ENCODE data around the gene ZEB2. TPM values are rescaled to one million over a fixed set of nuclear protein-coding genes. Genes with fewer than 3 reads are reported as not detected.

Gene ZEB2
- total and polyA plus RNA-seq, 5 donors from 2014 or later, result 0.23 to 18.1 (median 0.41) TPM; not detected in 1

DNA sequence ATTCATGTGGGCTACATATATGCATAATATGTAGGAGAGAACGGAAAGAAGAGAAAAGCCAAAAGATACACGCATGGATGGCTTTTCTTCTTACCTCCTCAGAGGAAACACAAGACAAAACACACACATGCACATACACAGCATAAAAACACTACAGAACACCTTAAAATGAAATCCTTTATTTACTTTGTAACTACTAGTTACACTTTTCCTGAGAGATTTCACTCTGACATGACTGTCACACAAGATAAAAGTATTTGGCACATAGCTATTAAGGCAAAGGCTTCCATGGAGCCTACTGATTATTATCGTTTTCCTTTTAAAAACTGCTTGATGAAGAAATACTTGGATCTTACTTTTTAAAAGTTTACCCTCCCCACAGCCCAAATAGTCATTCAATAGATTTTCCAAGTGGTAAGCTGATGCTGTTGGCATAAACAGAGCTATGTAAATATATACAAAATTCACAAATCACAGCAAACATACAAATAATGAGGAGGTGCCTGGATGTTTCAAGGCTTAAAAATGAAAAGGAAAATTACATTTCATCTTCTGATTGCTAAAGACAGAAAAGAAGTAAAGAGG is 8.6 kb downstream of the ZEB2 start:
- H3K4me3 Mint-ChIP-seq, result no peak overlapping the region
- ATAC-seq (ENCODE audit: low read depth in 2 of 2), result no peak
- no peaks in the 10 kb centered on the region for H3K9me3 Mint-ChIP-seq
- Histone ChIP-seq H3K27me3 (ENCODE audit: control insufficient read depth, insufficient read depth, low read length) (peaks cover 38% of the 10 kb centered on the region), H3K4me1 (ENCODE audit: control insufficient read depth, insufficient read depth, low read length, poor library complexity, severe bottlenecking) (peaks cover 7% of the 10 kb centered on the region), H3K4me3 (ENCODE audit: low read depth, low read length) (peak overlapping the region; percentile 10), H3K9me3 (ENCODE audit: control insufficient read depth in 2 of 2, low read length in 2 of 2) (no peaks in the 10 kb centered on the region), H3K36me3 (ENCODE audit: control insufficient read depth, insufficient read depth, low read length) (no peaks in the 10 kb centered on the region), H3K27ac (ENCODE audit: insufficient read depth, low read length, poor library complexity, severe bottlenecking) (no peak overlapping the region)
- no peak for DNase-seq
- peaks cover 0 to 13% (median 5%) of the 10 kb centered on the region in 4 donors for H3K4me1 Mint-ChIP-seq
- H3K27ac Mint-ChIP-seq, result no peak overlapping the region
- peaks cover 62% of the 10 kb centered on the region for H3K27me3 Mint-ChIP-seq
- H3K36me3 Mint-ChIP-seq, result no peaks in the 10 kb centered on the region

DNA sequence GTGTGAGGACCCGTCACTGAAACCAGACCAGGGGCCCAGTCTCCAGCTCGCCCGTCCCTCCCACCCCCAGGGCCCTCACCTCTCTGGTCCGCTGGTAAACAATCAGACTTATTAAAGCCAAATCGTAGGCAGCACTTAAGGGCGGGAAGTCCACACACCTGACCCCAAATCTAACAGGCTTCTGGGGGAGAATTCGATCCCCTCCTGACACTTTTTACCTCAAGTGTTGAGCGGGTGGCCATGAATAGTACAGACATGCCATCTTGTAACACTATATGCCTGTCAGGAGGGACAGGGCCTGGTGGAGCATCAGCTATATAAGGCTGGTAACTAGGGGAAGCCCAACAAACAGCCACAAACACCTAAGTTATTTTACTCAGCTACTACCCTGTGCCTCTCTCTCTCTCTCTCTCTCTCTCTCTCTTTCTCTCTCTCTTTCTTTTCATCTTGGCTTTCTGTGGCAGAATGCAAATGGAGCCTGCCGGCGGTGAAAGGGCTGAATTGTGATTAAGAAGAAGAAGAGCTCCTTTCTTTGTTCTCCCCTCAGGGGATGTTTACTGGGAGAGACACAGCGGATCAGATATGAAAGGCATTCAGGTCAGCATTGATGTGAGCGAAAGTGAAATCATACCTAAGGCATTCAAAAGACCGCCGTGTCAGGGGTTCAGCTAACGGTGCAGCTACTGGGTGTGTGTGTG is 9.5 kb downstream of the ZEB2 start:
- Mint-ChIP-seq H3K36me3 (no peaks in the 10 kb centered on the region), H3K27me3 (peaks cover 58% of the 10 kb centered on the region), H3K4me3 (peak overlapping the region in 3 of 4 donors; percentile 35 to 59 (median 42)), H3K27ac (no peak overlapping the region), H3K9me3 (no peaks in the 10 kb centered on the region), H3K4me1 (peaks cover 0 to 7% (median 3%) of the 10 kb centered on the region in 4 donors)
- Histone ChIP-seq H3K27ac (ENCODE audit: insufficient read depth, low read length, poor library complexity, severe bottlenecking) (no peak overlapping the region), H3K4me3 (ENCODE audit: low read depth, low read length) (peak overlapping the region; percentile 10), H3K27me3 (ENCODE audit: control insufficient read depth, insufficient read depth, low read length) (peaks cover 43% of the 10 kb centered on the region), H3K9me3 (ENCODE audit: control insufficient read depth in 2 of 2, low read length in 2 of 2) (no peaks in the 10 kb centered on the region), H3K4me1 (ENCODE audit: control insufficient read depth, insufficient read depth, low read length, poor library complexity, severe bottlenecking) (no peaks in the 10 kb centered on the region), H3K36me3 (ENCODE audit: control insufficient read depth, insufficient read depth, low read length) (no peaks in the 10 kb centered on the region)
- ATAC-seq (ENCODE audit: low read depth in 2 of 2), result peak; percentile 34 to 35
- DNase-seq, result no peak

DNA sequence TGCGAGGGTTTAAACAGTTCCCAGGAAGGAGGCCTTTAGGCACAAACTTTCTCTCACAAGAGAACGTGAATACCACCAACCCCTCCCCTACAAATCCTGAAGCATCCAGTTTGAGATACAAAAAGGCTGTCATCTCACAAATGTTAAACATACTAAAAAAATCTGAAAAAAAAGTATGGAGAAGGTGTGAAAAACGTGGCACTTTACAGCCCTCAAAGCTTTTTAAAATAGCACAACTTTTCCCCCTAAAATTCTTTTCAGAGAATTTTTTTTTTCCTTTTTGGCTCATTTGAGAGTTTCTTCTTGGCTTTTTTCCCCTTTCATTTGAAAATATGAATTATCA is 10.1 kb downstream of the ZEB2 start:
- H3K4me1 Mint-ChIP-seq, result peaks cover 0 to 3% (median 0%) of the 10 kb centered on the region in 4 donors

DNA sequence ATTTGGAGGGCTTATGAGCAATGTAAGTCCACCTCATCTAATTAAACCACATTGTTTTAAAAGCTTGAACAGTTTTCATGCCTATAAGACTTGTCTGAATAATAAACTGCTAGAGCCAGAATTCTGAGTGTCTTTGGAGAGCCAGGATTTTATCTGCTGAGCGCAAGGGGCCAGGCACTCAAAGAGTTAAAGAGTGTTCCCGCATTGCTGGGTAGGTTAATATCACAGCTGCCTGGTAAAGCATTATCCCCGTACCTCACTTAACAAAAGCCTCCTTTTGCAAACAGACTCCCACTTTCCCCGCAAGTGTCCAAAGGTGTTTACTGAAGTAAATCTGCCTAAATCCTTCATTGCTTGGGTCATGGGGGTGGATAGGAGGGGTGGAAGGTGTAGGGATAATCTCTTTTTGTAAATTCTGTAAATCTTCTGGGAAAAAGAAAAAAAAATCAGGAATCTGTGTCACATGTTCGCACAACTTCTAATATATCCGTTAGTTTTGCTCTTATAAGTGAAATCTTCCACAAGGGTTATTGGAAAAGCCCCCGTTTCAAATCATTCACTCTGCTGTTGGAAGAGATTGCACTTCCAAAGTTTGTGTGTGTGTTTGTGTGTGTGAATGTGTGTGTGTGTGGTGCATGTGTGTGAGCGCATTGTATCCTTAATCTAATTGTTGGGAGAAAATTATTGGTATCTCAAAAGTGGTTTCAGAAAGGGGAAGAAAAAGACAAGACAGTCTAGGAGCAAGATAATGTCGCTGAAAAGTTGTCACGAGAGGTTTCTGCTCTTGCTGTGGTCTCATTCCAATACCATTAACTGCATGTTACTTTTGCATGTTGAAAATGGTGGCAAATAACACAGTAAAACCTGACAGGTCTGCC is 10.7 kb downstream of the ZEB2 start:
- no peak for ATAC-seq (ENCODE audit: low read depth in 2 of 2)
- peaks cover 51% of the 10 kb centered on the region for H3K27me3 Mint-ChIP-seq
- DNase-seq, result no peak
- H3K4me3 Mint-ChIP-seq, result no peak overlapping the region
- no peaks in the 10 kb centered on the region for H3K9me3 Mint-ChIP-seq
- H3K36me3 Mint-ChIP-seq, result no peaks in the 10 kb centered on the region
- no peak overlapping the region for H3K4me3 ChIP-seq (ENCODE audit: low read depth, low read length)
- H3K36me3 ChIP-seq (ENCODE audit: control insufficient read depth, insufficient read depth, low read length), result no peaks in the 10 kb centered on the region
- peaks cover 0 to 3% (median 0%) of the 10 kb centered on the region in 4 donors for H3K4me1 Mint-ChIP-seq
- no peak overlapping the region for H3K27ac ChIP-seq (ENCODE audit: insufficient read depth, low read length, poor library complexity, severe bottlenecking)
- H3K27ac Mint-ChIP-seq, result no peak overlapping the region
- H3K9me3 ChIP-seq (ENCODE audit: control insufficient read depth in 2 of 2, low read length in 2 of 2), result no peaks in the 10 kb centered on the region
- H3K4me1 ChIP-seq (ENCODE audit: control insufficient read depth, insufficient read depth, low read length, poor library complexity, severe bottlenecking), result no peaks in the 10 kb centered on the region
- peaks cover 36% of the 10 kb centered on the region for H3K27me3 ChIP-seq (ENCODE audit: control insufficient read depth, insufficient read depth, low read length)

More for the DNA sequence above, 10.1 kb downstream of the ZEB2 start:
- H3K9me3 ChIP-seq (ENCODE audit: control insufficient read depth in 2 of 2, low read length in 2 of 2), result no peaks in the 10 kb centered on the region
- DNase-seq (no peak), ATAC-seq (ENCODE audit: low read depth in 2 of 2) (no peak)
- Mint-ChIP-seq H3K27ac (no peak overlapping the region), H3K9me3 (no peaks in the 10 kb centered on the region), H3K27me3 (peaks cover 57% of the 10 kb centered on the region), H3K36me3 (no peaks in the 10 kb centered on the region), H3K4me3 (no peak overlapping the region)
- H3K4me1 ChIP-seq (ENCODE audit: control insufficient read depth, insufficient read depth, low read length, poor library complexity, severe bottlenecking), result no peaks in the 10 kb centered on the region
- H3K36me3 ChIP-seq (ENCODE audit: control insufficient read depth, insufficient read depth, low read length), result no peaks in the 10 kb centered on the region
- peaks cover 42% of the 10 kb centered on the region for H3K27me3 ChIP-seq (ENCODE audit: control insufficient read depth, insufficient read depth, low read length)
- H3K27ac ChIP-seq (ENCODE audit: insufficient read depth, low read length, poor library complexity, severe bottlenecking), result no peak overlapping the region
- no peak overlapping the region for H3K4me3 ChIP-seq (ENCODE audit: low read depth, low read length)

DNA sequence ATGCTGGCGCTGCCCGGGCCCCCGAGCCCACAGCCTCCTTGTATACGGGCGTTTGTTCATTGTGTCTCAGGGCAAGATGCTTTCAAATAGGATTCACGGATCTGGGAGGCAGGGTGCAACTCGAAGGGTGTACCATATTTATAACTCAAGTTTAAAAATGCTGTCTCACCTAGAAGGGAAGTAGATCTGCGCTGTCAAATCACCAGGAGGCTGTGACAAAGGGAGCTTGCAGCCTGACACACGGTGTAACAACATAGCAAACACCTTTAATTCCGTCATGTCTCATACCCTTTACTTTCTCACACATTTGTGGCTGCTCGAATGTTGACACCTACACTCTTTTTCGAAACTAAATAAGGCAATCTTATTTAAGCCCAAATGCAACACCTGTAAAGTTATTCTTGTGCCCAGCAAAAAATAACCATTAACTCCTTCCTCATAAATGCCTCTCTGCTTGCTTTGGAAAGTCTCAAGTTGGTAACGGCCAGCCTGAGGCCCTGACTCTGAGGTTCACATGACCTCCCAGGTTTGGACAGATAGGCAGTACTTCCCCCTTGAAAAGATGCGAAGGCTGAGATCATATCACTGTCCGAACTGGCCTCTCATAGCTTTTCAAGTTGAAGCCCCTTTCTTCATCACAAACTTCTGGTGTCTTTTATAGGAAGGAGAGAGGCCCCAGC is 11.6 kb downstream of the ZEB2 start:
- peaks cover 30% of the 10 kb centered on the region for H3K27me3 ChIP-seq (ENCODE audit: control insufficient read depth, insufficient read depth, low read length)
- H3K9me3 ChIP-seq (ENCODE audit: control insufficient read depth in 2 of 2, low read length in 2 of 2), result no peaks in the 10 kb centered on the region
- ATAC-seq (ENCODE audit: low read depth in 2 of 2), result no peak
- no peaks in the 10 kb centered on the region for H3K36me3 ChIP-seq (ENCODE audit: control insufficient read depth, insufficient read depth, low read length)
- peaks cover 0 to 3% (median 0%) of the 10 kb centered on the region in 4 donors for H3K4me1 Mint-ChIP-seq
- no peak overlapping the region for H3K27ac Mint-ChIP-seq
- H3K9me3 Mint-ChIP-seq, result no peaks in the 10 kb centered on the region
- peaks cover 49% of the 10 kb centered on the region for H3K27me3 Mint-ChIP-seq
- H3K4me1 ChIP-seq (ENCODE audit: control insufficient read depth, insufficient read depth, low read length, poor library complexity, severe bottlenecking), result no peaks in the 10 kb centered on the region
- H3K4me3 Mint-ChIP-seq, result no peak overlapping the region
- no peak overlapping the region for H3K4me3 ChIP-seq (ENCODE audit: low read depth, low read length)
- no peaks in the 10 kb centered on the region for H3K36me3 Mint-ChIP-seq
- H3K27ac ChIP-seq (ENCODE audit: insufficient read depth, low read length, poor library complexity, severe bottlenecking), result no peak overlapping the region
- DNase-seq, result no peak

DNA sequence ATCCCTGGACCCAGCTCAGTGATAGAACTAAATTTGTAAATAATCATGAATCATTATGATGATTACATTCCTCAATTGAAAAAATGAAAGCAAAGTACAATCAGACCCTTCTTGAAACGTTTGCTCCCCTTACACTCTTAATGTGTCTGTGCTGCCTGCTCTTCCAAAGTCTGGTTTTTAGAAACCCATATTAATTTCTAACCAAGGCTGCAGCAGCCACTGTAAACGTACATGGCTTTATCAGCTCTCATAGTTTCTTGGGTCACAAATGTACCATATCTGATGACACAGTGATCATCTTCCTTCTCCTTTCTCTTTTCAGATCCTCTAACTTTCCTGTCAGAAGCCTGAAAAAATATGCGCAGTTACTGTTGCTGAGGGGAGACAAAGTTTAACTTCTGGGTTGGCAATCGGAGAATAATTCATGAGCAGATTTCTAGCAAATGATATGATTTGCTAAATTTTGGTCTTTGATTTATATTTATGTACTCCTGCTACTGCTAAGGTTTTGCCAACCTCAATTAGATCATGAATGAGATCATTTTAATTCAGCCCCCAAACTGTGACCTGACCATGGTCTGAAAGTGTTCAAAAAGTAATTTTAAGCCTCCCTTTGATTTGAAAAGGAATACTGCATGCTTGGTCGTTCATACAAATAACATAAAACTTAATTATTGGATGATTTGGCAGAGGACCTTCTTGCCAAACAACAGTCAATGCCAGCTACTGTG is 12.3 kb downstream of the ZEB2 start:
- no peaks in the 10 kb centered on the region for H3K9me3 ChIP-seq (ENCODE audit: control insufficient read depth in 2 of 2, low read length in 2 of 2)
- no peaks in the 10 kb centered on the region for H3K9me3 Mint-ChIP-seq
- H3K36me3 Mint-ChIP-seq, result no peaks in the 10 kb centered on the region
- no peak overlapping the region for H3K4me3 ChIP-seq (ENCODE audit: low read depth, low read length)
- DNase-seq, result no peak
- H3K4me1 ChIP-seq (ENCODE audit: control insufficient read depth, insufficient read depth, low read length, poor library complexity, severe bottlenecking), result no peaks in the 10 kb centered on the region
- H3K36me3 ChIP-seq (ENCODE audit: control insufficient read depth, insufficient read depth, low read length), result no peaks in the 10 kb centered on the region
- no peak overlapping the region for H3K27ac Mint-ChIP-seq
- ATAC-seq (ENCODE audit: low read depth in 2 of 2), result no peak
- peaks cover 28% of the 10 kb centered on the region for H3K27me3 ChIP-seq (ENCODE audit: control insufficient read depth, insufficient read depth, low read length)
- peaks cover 48% of the 10 kb centered on the region for H3K27me3 Mint-ChIP-seq
- peaks cover 0 to 3% (median 0%) of the 10 kb centered on the region in 4 donors for H3K4me1 Mint-ChIP-seq
- no peak overlapping the region for H3K27ac ChIP-seq (ENCODE audit: insufficient read depth, low read length, poor library complexity, severe bottlenecking)
- no peak overlapping the region for H3K4me3 Mint-ChIP-seq

DNA sequence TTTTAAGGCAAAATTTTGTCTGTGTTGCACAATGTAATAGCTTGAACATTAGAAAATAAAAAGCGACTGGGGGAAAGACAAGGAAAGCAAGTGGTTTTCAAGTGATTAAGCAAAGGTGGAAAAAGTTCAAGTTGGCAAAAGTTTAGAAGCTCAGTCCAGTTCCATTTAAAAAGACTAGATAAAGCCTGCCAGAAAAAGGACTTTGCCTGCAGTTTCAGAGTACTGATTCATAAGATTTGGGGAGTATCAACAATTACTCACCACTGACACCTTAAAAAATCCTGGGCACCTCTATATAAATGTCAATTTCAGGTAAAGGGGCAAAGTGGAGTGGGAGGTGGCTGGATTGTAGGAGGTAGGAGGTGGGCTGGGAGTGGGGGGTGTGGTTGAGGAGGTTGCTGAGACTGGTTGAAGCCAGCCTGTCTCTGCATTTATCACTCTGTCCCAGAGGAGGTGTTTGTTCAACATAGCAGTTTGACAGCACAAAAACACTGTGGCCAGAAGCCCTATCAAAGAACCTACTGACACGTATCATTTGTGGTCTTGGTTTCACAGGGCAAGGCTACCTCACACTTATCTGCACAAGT is 14.6 kb downstream of the ZEB2 start:
- ATAC-seq (ENCODE audit: low read depth in 2 of 2), result no peak
- no peaks in the 10 kb centered on the region for H3K4me1 Mint-ChIP-seq
- Histone ChIP-seq H3K4me3 (ENCODE audit: low read depth, low read length) (no peak overlapping the region), H3K9me3 (ENCODE audit: control insufficient read depth in 2 of 2, low read length in 2 of 2) (no peaks in the 10 kb centered on the region), H3K36me3 (ENCODE audit: control insufficient read depth, insufficient read depth, low read length) (no peaks in the 10 kb centered on the region), H3K4me1 (ENCODE audit: control insufficient read depth, insufficient read depth, low read length, poor library complexity, severe bottlenecking) (no peaks in the 10 kb centered on the region), H3K27me3 (ENCODE audit: control insufficient read depth, insufficient read depth, low read length) (peaks cover 18% of the 10 kb centered on the region), H3K27ac (ENCODE audit: insufficient read depth, low read length, poor library complexity, severe bottlenecking) (no peak overlapping the region)
- H3K36me3 Mint-ChIP-seq, result no peaks in the 10 kb centered on the region
- no peaks in the 10 kb centered on the region for H3K9me3 Mint-ChIP-seq
- H3K27me3 Mint-ChIP-seq, result peaks cover 32% of the 10 kb centered on the region
- DNase-seq, result no peak
- no peak overlapping the region for H3K27ac Mint-ChIP-seq
- no peak overlapping the region for H3K4me3 Mint-ChIP-seq
